Measurements from ENCODE around the gene MAMLD1.

Gene MAMLD1

DNA sequence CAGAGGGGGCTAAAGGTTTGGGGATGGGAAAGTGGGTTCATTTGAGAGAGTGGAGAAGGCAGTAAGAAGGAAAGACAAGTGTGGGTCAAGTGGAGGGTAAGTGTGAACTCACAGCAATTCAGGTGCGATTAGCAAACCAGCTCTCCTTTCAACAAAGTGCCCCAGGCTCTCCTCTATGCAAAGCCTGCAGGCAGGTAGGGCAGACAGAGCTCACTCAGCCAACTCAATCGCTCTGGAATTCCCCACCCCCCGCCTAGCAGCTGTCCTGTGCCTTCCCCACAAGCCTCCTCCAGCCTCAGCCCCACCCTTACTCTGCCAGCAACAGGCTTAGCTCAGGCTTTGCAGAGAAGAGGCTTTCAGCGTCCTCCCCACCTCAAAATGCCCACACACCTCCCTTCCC lies 14.8 kb upstream of the MAMLD1 start:
- FAIRE-seq (no peak), DNase-seq (ENCODE audit: insufficient read length, low spot score) (no peak)
- no peak for TF ChIP-seq PAX5 (IDR thresholded peaks at IDR 0.05; ENCODE audit: insufficient read depth, low read length, severe bottlenecking)
- no peak for TF ChIP-seq POU2F2 (IDR thresholded peaks at IDR 0.05; ENCODE audit: low read depth, low read length)
- no peak for TF ChIP-seq SPI1 (IDR thresholded peaks at IDR 0.05; ENCODE audit: low read depth, low read length)
- no peak for TF ChIP-seq TAF1 (IDR thresholded peaks at IDR 0.05; ENCODE audit: low read depth, low read length)
- no peak for TF ChIP-seq POLR2AphosphoS5 (IDR thresholded peaks at IDR 0.05; ENCODE audit: low read depth, low read length)
- TF ChIP-seq POLR2A (IDR thresholded peaks at IDR 0.05; ENCODE audit: low read depth, low read length), result no peak

DNA sequence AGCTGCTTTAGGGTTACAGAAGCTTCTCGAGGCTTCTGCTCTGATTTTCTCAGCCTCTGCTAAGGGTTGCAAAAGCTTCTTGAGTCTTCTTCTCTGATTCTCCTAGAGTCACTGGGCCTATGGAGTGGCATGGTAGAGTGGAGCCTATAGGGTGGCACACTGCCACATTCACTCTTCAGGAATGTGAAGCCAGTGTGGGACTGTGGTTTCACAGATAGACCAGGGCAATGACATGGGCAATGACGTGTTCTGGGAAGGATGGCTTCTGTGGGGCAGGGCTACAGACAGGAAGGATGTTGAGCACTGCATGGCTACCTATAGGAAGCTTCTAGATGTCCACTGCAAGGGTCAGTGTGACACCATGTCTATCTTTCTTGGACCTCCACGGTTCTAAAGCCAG lies 11.0 kb upstream of the MAMLD1 start:
- DNase-seq (ENCODE audit: insufficient read length, low spot score) (no peak), FAIRE-seq (no peak)
- TF ChIP-seq POU2F2 (IDR thresholded peaks at IDR 0.05; ENCODE audit: low read depth, low read length) (no peak), POLR2AphosphoS5 (IDR thresholded peaks at IDR 0.05; ENCODE audit: low read depth, low read length) (no peak), PAX5 (IDR thresholded peaks at IDR 0.05; ENCODE audit: insufficient read depth, low read length, severe bottlenecking) (no peak), SPI1 (IDR thresholded peaks at IDR 0.05; ENCODE audit: low read depth, low read length) (no peak), POLR2A (IDR thresholded peaks at IDR 0.05; ENCODE audit: low read depth, low read length) (no peak), TAF1 (IDR thresholded peaks at IDR 0.05; ENCODE audit: low read depth, low read length) (no peak)

GRCh38 chrX:150352581-150352980 lies 10.5 kb upstream of the MAMLD1 start:
- no peak for DNase-seq (ENCODE audit: insufficient read length, low spot score)
- TF ChIP-seq SPI1 (IDR thresholded peaks at IDR 0.05; ENCODE audit: low read depth, low read length) (no peak), PAX5 (IDR thresholded peaks at IDR 0.05; ENCODE audit: insufficient read depth, low read length, severe bottlenecking) (no peak), POLR2A (IDR thresholded peaks at IDR 0.05; ENCODE audit: low read depth, low read length) (no peak), TAF1 (IDR thresholded peaks at IDR 0.05; ENCODE audit: low read depth, low read length) (no peak), POU2F2 (IDR thresholded peaks at IDR 0.05; ENCODE audit: low read depth, low read length) (no peak), POLR2AphosphoS5 (IDR thresholded peaks at IDR 0.05; ENCODE audit: low read depth, low read length) (no peak)
- no peak for FAIRE-seq

DNA sequence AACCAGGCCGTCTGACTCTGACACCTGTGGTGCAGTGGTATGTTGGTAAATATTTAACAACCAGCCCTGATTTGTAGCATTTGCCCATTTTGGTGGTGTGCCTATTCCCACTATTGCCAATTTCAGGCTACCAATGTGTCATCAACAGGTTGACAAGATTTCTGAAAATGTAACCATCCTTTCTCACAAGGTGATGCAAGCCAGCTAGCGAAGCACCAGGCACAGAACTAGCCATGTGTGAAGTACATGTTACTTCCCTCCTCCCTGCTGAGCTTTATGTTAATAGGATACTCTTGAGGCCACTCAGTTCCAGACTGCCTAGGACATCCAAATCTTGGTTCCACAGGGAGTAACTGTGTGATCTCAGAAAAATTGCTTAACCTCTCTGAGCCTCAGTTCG lies 7.2 kb upstream of the MAMLD1 start:
- TF ChIP-seq TAF1 (IDR thresholded peaks at IDR 0.05; ENCODE audit: low read depth, low read length) (no peak), SPI1 (IDR thresholded peaks at IDR 0.05; ENCODE audit: low read depth, low read length) (no peak), POU2F2 (IDR thresholded peaks at IDR 0.05; ENCODE audit: low read depth, low read length) (no peak)
- DNase-seq (ENCODE audit: insufficient read length, low spot score) (no peak), FAIRE-seq (no peak)

- FAIRE-seq, result no peak
- no peak for DNase-seq (ENCODE audit: insufficient read length, low spot score)
- no peak for TF ChIP-seq POU2F2 (IDR thresholded peaks at IDR 0.05; ENCODE audit: low read depth, low read length)
- no peak for TF ChIP-seq SPI1 (IDR thresholded peaks at IDR 0.05; ENCODE audit: low read depth, low read length)
- no peak for TF ChIP-seq PAX5 (IDR thresholded peaks at IDR 0.05; ENCODE audit: insufficient read depth, low read length, severe bottlenecking)
- TF ChIP-seq POLR2A (IDR thresholded peaks at IDR 0.05; ENCODE audit: low read depth, low read length), result no peak
- TF ChIP-seq TAF1 (IDR thresholded peaks at IDR 0.05; ENCODE audit: low read depth, low read length), result no peak
- no peak for TF ChIP-seq POLR2AphosphoS5 (IDR thresholded peaks at IDR 0.05; ENCODE audit: low read depth, low read length)
Observed at GRCh38 chrX:150357790-150358189, 5.3 kb upstream of the MAMLD1 start.

DNA sequence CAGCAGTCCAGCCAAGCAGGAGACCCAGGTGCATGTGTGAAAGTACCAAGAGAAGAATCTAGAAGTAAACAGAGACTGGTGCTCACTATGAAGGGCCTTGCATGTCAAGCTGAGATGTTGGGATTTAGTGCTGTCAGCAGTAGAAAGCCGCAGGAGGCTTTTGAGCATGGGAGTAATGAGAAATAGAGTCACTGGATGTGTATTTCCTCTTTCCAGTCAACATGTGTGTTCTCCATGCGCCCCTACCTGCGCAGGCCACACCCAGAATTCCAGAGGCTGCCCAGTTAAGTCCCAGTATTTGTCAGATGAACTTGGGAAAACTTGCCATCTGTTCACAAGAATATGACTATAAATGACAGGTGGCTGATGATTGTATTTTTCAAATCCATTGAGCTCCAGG lies 4.5 kb upstream of the MAMLD1 start:
- DNase-seq (ENCODE audit: insufficient read length, low spot score) (no peak), FAIRE-seq (no peak)
- TF ChIP-seq POLR2AphosphoS5 (IDR thresholded peaks at IDR 0.05; ENCODE audit: low read depth, low read length) (no peak), POU2F2 (IDR thresholded peaks at IDR 0.05; ENCODE audit: low read depth, low read length) (no peak), PAX5 (IDR thresholded peaks at IDR 0.05; ENCODE audit: insufficient read depth, low read length, severe bottlenecking) (no peak), TAF1 (IDR thresholded peaks at IDR 0.05; ENCODE audit: low read depth, low read length) (no peak), POLR2A (IDR thresholded peaks at IDR 0.05; ENCODE audit: low read depth, low read length) (no peak), SPI1 (IDR thresholded peaks at IDR 0.05; ENCODE audit: low read depth, low read length) (no peak)

DNA sequence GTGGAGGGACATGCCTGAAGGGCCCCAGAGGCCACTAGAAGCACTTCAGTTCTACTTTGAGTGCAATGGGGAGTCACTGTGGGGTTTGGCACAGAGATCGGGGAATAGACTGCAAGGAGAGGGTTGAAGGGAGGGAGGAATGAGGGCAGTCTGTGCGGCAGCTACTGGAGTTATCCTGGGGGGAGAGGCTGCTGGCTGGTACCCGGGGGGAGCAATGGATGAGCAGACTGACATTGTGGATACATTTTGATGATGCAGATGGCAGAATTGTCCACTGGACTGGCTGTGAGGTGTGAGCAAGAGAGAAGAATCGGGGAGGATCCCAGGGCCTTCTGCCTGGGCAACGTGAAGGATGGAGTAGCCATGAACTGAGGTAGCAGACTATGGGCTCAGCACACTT lies 2.8 kb upstream of the MAMLD1 start:
- DNase-seq (ENCODE audit: insufficient read length, low spot score) (no peak), FAIRE-seq (peak; percentile 51)
- TF ChIP-seq POLR2A (IDR thresholded peaks at IDR 0.05; ENCODE audit: low read depth, low read length) (no peak), TAF1 (IDR thresholded peaks at IDR 0.05; ENCODE audit: low read depth, low read length) (no peak), POU2F2 (IDR thresholded peaks at IDR 0.05; ENCODE audit: low read depth, low read length) (no peak), SPI1 (IDR thresholded peaks at IDR 0.05; ENCODE audit: low read depth, low read length) (no peak), PAX5 (IDR thresholded peaks at IDR 0.05; ENCODE audit: insufficient read depth, low read length, severe bottlenecking) (no peak), POLR2AphosphoS5 (IDR thresholded peaks at IDR 0.05; ENCODE audit: low read depth, low read length) (no peak)

DNA sequence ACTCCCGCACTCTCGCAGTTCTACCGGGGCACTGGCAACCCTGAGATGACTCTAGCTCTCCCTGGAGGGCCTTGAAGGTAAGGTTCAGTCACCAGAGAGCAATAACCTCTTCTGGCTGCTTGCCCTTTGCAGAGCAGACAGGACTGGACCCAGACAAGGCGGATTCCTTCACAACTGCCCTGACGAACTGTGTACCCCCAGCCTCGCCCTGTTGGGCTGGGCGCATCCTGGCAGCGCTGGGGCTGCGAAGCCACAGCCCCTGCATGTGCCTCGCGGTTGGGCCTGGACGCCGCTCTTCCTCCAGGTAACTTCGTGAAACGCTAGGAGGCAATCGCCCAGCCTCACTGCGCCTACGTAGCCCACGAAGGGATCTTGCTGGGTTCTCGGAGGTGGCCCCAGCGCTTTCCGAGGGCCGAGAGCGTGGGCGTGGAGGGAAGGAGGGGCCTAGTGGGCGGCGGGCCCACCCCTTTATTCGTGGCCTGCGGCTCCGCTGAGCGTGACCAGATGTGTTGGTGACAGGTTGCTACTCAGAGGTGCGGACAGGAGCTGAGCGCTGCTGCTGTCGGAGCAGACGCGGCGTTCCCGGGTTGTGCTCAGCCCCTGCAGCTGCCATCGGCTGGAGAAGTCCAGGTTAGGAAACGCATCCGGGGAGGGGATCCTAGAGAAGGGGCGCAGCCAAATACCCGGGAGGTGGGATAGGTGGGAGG lies 1.9 kb upstream of the MAMLD1 start:
- FAIRE-seq (peak; percentile 77), DNase-seq (ENCODE audit: insufficient read length, low spot score) (no peak)
- TF ChIP-seq POU2F2 (IDR thresholded peaks at IDR 0.05; ENCODE audit: low read depth, low read length), result no peak
- TF ChIP-seq POLR2A (IDR thresholded peaks at IDR 0.05; ENCODE audit: low read depth, low read length), result no peak
- no peak for TF ChIP-seq PAX5 (IDR thresholded peaks at IDR 0.05; ENCODE audit: insufficient read depth, low read length, severe bottlenecking)
- no peak for TF ChIP-seq SPI1 (IDR thresholded peaks at IDR 0.05; ENCODE audit: low read depth, low read length)
- TF ChIP-seq POLR2AphosphoS5 (IDR thresholded peaks at IDR 0.05; ENCODE audit: low read depth, low read length), result no peak
- no peak for TF ChIP-seq TAF1 (IDR thresholded peaks at IDR 0.05; ENCODE audit: low read depth, low read length)

DNA sequence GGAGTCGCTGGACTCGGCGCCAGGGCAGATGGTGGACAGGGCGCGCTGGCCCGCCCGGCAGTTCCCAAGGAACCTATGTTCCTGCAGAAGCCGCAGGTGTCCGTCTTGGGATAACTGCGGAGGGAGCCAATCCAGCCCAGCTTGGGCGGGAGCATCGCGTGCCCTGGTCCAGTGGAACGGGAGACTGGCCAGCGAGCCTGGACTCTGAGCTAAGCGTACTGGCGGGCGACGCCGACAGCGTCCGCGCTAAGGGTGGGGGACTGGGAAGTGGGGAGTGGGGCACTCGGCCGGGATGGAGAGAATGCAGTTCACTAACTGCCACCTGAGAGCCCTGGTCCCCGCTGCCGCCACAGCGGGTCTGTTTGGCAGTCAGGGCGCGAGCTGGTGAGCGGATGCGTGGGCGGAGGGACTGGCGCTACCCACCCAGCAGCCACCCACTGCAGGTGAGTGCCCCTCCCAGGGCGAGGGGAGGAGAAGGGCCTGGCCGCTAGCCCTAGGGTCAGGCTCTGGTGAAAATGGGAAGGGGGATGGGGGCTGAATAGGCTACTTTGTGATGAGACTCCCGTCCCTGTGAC lies 1.3 kb upstream of the MAMLD1 start:
- DNase-seq (ENCODE audit: insufficient read length, low spot score), result no peak
- TF ChIP-seq POU2F2 (IDR thresholded peaks at IDR 0.05; ENCODE audit: low read depth, low read length), result no peak
- TF ChIP-seq POLR2A (IDR thresholded peaks at IDR 0.05; ENCODE audit: low read depth, low read length), result no peak
- no peak for TF ChIP-seq PAX5 (IDR thresholded peaks at IDR 0.05; ENCODE audit: insufficient read depth, low read length, severe bottlenecking)
- TF ChIP-seq TAF1 (IDR thresholded peaks at IDR 0.05; ENCODE audit: low read depth, low read length), result no peak
- TF ChIP-seq POLR2AphosphoS5 (IDR thresholded peaks at IDR 0.05; ENCODE audit: low read depth, low read length), result no peak
- TF ChIP-seq SPI1 (IDR thresholded peaks at IDR 0.05; ENCODE audit: low read depth, low read length), result no peak
- no peak for FAIRE-seq
